ENCODE data around the gene RFX2. TPM values are rescaled to one million over a fixed set of nuclear protein-coding genes. Genes with fewer than 3 reads are reported as not detected.

The RFX2 gene
- total RNA-seq, 1 donor from 2014 or later = 3.2 TPM

DNA sequence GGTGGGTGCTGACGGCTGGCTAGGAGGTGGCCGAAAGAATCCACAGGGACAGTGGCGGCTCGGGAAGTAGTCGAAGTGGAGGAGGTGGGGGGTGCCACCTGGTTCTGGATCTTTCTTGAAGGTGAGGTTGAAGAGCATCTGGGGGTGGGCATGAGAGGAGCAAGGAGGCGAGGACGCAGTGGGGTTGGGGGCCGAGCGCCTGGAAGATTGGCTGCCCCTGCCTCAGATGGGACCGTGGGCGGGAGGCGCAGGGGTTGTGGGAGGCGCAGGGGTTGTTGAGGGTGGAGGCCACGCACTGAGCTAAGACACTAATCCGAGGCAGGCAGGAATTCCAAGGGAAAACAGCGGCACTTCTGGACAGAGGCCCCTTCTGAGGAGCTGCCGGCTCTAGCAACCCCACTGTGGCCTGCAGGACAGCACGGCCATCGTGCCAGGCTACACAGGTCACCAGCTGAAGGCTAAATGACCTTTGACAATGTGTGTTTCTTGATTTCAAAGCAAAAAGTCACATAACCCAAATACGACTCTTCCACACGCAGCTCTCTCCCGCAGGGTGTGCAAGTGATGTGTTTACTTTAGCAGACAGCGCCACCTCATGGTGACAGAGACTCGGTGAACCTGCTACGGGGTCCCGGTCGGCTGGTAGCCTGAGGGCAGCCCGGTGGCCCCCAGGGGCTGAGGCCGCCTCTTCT is 88.3 kb downstream of the RFX2 start:
- TF ChIP-seq, protein P1, sequence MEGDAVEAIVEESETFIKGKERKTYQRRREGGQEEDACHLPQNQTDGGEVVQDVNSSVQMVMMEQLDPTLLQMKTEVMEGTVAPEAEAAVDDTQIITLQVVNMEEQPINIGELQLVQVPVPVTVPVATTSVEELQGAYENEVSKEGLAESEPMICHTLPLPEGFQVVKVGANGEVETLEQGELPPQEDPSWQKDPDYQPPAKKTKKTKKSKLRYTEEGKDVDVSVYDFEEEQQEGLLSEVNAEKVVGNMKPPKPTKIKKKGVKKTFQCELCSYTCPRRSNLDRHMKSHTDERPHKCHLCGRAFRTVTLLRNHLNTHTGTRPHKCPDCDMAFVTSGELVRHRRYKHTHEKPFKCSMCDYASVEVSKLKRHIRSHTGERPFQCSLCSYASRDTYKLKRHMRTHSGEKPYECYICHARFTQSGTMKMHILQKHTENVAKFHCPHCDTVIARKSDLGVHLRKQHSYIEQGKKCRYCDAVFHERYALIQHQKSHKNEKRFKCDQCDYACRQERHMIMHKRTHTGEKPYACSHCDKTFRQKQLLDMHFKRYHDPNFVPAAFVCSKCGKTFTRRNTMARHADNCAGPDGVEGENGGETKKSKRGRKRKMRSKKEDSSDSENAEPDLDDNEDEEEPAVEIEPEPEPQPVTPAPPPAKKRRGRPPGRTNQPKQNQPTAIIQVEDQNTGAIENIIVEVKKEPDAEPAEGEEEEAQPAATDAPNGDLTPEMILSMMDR (IDR thresholded peaks at IDR 0.05; ENCODE audit: insufficient read depth, low read depth, low read length) = peak; percentile 49
- TF ChIP-seq EZH2 (IDR thresholded peaks at IDR 0.05; ENCODE audit: insufficient read depth, low read length) = no peak
- no peaks in the 10 kb centered on the region for H3K79me2 ChIP-seq (ENCODE audit: insufficient read depth, low read length)
- no peak overlapping the region for H2AFZ ChIP-seq (ENCODE audit: low read depth, low read length)
- no peak overlapping the region for H3K27ac ChIP-seq (ENCODE audit: low read depth, low read length)
- no peak overlapping the region for H3K4me3 Mint-ChIP-seq (ENCODE audit: unreplicated experiment)
- no peaks in the 10 kb centered on the region for H3K9me3 ChIP-seq (ENCODE audit: insufficient read depth, low read depth, low read length)
- no peak overlapping the region for H3K27ac Mint-ChIP-seq (ENCODE audit: unreplicated experiment)
- peaks cover 13% of the 10 kb centered on the region for H3K4me1 ChIP-seq (ENCODE audit: insufficient read depth, low read length)
- H3K9me3 Mint-ChIP-seq (ENCODE audit: unreplicated experiment) = no peaks in the 10 kb centered on the region
- H3K4me1 Mint-ChIP-seq (ENCODE audit: low read depth, unreplicated experiment) = peaks cover 16% of the 10 kb centered on the region
- H4K20me1 ChIP-seq (ENCODE audit: insufficient read depth, low read length) = peaks cover 3% of the 10 kb centered on the region
- H3K4me3 ChIP-seq (ENCODE audit: insufficient read depth, low read depth, low read length) = no peak overlapping the region
- DNase-seq (ENCODE audit: low read depth) (peak; percentile 25), FAIRE-seq (peak; percentile 17)
- peaks cover 17% of the 10 kb centered on the region for H3K27me3 Mint-ChIP-seq (ENCODE audit: low read depth, unreplicated experiment)
- H3K27me3 ChIP-seq (ENCODE audit: insufficient read depth, low read length) = no peaks in the 10 kb centered on the region
- no peaks in the 10 kb centered on the region for H3K36me3 ChIP-seq (ENCODE audit: insufficient read depth, low read length)
- H3K36me3 Mint-ChIP-seq (ENCODE audit: low read depth, unreplicated experiment) = no peaks in the 10 kb centered on the region
- H3K4me2 ChIP-seq (ENCODE audit: low read length) = peak overlapping the region; percentile 6
- H3K9ac ChIP-seq (ENCODE audit: low read length) = no peak overlapping the region

DNA sequence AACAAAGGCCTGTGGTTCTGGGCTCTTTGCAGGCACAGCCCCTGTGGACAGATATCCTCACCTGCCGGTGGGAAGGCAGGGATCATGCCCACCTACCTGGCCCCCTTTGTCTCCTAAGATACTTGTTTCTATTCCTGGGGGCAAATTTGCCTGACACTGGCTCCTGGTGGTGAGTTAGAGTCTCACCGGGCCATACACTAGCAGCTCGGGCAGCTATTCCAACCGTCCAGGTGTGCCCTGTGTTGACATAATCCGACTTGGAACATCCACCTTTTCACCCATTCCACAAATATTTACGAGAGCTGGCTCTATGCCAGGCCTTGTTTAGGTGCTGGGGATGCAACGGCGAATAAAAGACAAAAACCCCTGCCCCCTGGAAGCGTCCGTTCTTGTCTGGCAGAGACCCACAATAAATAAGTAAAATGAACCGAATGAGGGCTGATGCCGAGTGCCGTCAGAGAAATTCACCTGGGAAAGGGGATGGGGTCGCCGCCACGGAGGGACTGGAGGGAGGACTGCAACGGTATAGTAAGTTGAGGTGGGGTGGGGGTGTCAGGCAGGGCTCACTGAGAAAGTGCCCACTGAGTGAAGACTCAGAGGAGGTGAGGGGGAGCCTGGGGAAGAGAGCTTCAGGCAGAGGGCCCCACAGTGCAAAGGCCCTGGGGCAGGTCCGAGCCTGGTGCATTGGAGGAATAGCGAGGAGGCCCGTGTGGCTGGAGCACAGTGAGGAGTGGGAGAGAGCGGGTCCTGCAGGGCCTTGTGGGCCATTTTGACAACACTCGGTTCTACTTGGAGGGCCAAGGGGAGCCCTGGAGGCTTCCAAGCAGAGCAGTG is 89.1 kb downstream of the RFX2 start:
- no peaks in the 10 kb centered on the region for H3K9me3 ChIP-seq (ENCODE audit: insufficient read depth, low read depth, low read length)
- H2AFZ ChIP-seq (ENCODE audit: low read depth, low read length) = no peak overlapping the region
- no peaks in the 10 kb centered on the region for H3K27me3 ChIP-seq (ENCODE audit: insufficient read depth, low read length)
- Mint-ChIP-seq H3K36me3 (ENCODE audit: low read depth, unreplicated experiment) (no peaks in the 10 kb centered on the region), H3K27me3 (ENCODE audit: low read depth, unreplicated experiment) (peaks cover 20% of the 10 kb centered on the region), H3K4me1 (ENCODE audit: low read depth, unreplicated experiment) (peaks cover 16% of the 10 kb centered on the region), H3K27ac (ENCODE audit: unreplicated experiment) (no peak overlapping the region), H3K4me3 (ENCODE audit: unreplicated experiment) (no peak overlapping the region), H3K9me3 (ENCODE audit: unreplicated experiment) (peaks cover 1% of the 10 kb centered on the region)
- H3K36me3 ChIP-seq (ENCODE audit: insufficient read depth, low read length) = no peaks in the 10 kb centered on the region
- H3K27ac ChIP-seq (ENCODE audit: low read depth, low read length) = no peak overlapping the region
- no peak overlapping the region for H3K4me2 ChIP-seq (ENCODE audit: low read length)
- no peak overlapping the region for H3K9ac ChIP-seq (ENCODE audit: low read length)
- TF ChIP-seq, protein P1 (IDR thresholded peaks at IDR 0.05; ENCODE audit: insufficient read depth, low read depth, low read length) = no peak
- no peak for TF ChIP-seq EZH2 (IDR thresholded peaks at IDR 0.05; ENCODE audit: insufficient read depth, low read length)
- peaks cover 13% of the 10 kb centered on the region for H3K4me1 ChIP-seq (ENCODE audit: insufficient read depth, low read length)
- no peak overlapping the region for H3K4me3 ChIP-seq (ENCODE audit: insufficient read depth, low read depth, low read length)
- H3K79me2 ChIP-seq (ENCODE audit: insufficient read depth, low read length) = no peaks in the 10 kb centered on the region
- peaks cover 3% of the 10 kb centered on the region for H4K20me1 ChIP-seq (ENCODE audit: insufficient read depth, low read length)
- no peak for FAIRE-seq
- no peak for DNase-seq (ENCODE audit: low read depth)
